T-cell (primary cell): ENCODE data around the gene SEPTIN10. TPM values are rescaled to one million over a fixed set of nuclear protein-coding genes. Genes with fewer than 3 reads are reported as not detected.

Source experiments
- ATAC-seq, 4 experiments: fragments of 200-7000 bp in 3 of 4; fragments of 150-1000 bp in 1 of 4; cut with Tn5 transposase; replicated peaks in 1 of 4; 1 replicate in 3 of 4; 2 replicates in 1 of 4; pipeline ENCODE4 v1.10.0; 2021; ENCODE audit warnings: moderate library complexity in 3 of 4, mild to moderate bottlenecking in 2 of 4, moderate number of reproducible peaks in 1 of 4
- CTCF ChIA-PET, 2 donors: fragments of 300-600 bp; sonication (Branson Sonifier 250); formaldehyde crosslinking; loops; one replicate each; lab custom pipeline; 2022; ENCODE audit warnings: antibody characterized with exemption in 2 of 2; lab: Charles Lee
- POLR2A ChIA-PET, 2 donors: fragments of 300-600 bp; sonication (Branson Sonifier 250); formaldehyde crosslinking; loops; one replicate each; lab custom pipeline; 2022; ENCODE audit warnings: antibody characterized with exemption in 2 of 2; lab: Charles Lee
- DNase-seq, 35 experiments: peaks; one replicate each; pipeline versions ENCODE4 v3.0.0 to v3.0.0-alpha.2; 2013 to 2023
- H3K27ac ChIP-seq: one replicate; pipeline ENCODE4 v1.5.1; 2013; ENCODE audit warnings: low read length
- H3K27me3 ChIP-seq, 2 experiments: replicated peaks in 1 of 2; 1 replicate in 1 of 2; 2 replicates in 1 of 2; pipeline versions ENCODE4 v1.6.1 to v1.7.0; 2013; ENCODE audit warnings: low read length in 1 of 2, mixed read lengths in 1 of 2; ENCODE audit not compliant: control insufficient read depth in 2 of 2, insufficient read depth in 2 of 2; ENCODE audit errors: extremely low read depth in 1 of 2
- H3K36me3 ChIP-seq, 2 donors: 1 replicate in 1 of 2; 2 replicates in 1 of 2; pipeline versions ENCODE4 v1.6.1 to v1.7.0; 2013; ENCODE audit warnings: low read length in 1 of 2; ENCODE audit not compliant: control insufficient read depth in 2 of 2, insufficient read depth in 1 of 2; ENCODE audit errors: extremely low read depth in 1 of 2
- H3K4me1 ChIP-seq, 2 experiments: 1 replicate in 1 of 2; 2 replicates in 1 of 2; pipeline versions ENCODE4 v1.6.1 to v1.7.0; 2013; ENCODE audit warnings: low read length in 2 of 2, mixed read lengths in 1 of 2; ENCODE audit not compliant: insufficient read depth in 2 of 2, control insufficient read depth in 1 of 2; ENCODE audit errors: extremely low read depth in 1 of 2
- H3K4me3 ChIP-seq, 2 donors: 1 replicate in 1 of 2; 2 replicates in 1 of 2; pipeline versions ENCODE4 v1.5.1 to v1.7.0; 2013; ENCODE audit warnings: mild to moderate bottlenecking in 2 of 2, low read length in 1 of 2, moderate library complexity in 1 of 2; ENCODE audit not compliant: control insufficient read depth in 1 of 2; ENCODE audit errors: extremely low read depth in 1 of 2
- H3K9me3 ChIP-seq: 2 replicates; pipeline ENCODE4 v1.7.0; 2013
- H3K27ac Mint-ChIP-seq, 2 donors: one replicate each; pipeline ENCODE4 v1.8.0; 2020 to 2021; ENCODE audit warnings: mild to moderate bottlenecking in 2 of 2, mixed read lengths in 2 of 2
- H3K27me3 Mint-ChIP-seq, 2 donors: one replicate each; pipeline ENCODE4 v1.8.0; 2021 to 2022; ENCODE audit warnings: mixed read lengths in 2 of 2
- H3K36me3 Mint-ChIP-seq: one replicate; pipeline ENCODE4 v1.8.0; 2021; ENCODE audit warnings: mixed read lengths
- H3K4me1 Mint-ChIP-seq, 3 donors: one replicate each; pipeline ENCODE4 v1.8.0; 2020 to 2022; ENCODE audit warnings: mixed read lengths in 3 of 3, mild to moderate bottlenecking in 1 of 3
- H3K4me3 Mint-ChIP-seq, 3 donors: one replicate each; pipeline ENCODE4 v1.8.0; 2020 to 2022; ENCODE audit warnings: mild to moderate bottlenecking in 3 of 3, mixed read lengths in 3 of 3, moderate library complexity in 3 of 3
- H3K9me3 Mint-ChIP-seq, 3 donors: one replicate each; pipeline ENCODE4 v1.8.0; 2020 to 2022; ENCODE audit warnings: mixed read lengths in 3 of 3
- WGBS: methylation state at CpG from one replicate; pipeline ENCODE4 v1.1.5; 2013; ENCODE audit warnings: missing lambda C conversion rate; ENCODE audit not compliant: insufficient coverage; 5-methylcytosine and 5-hydroxymethylcytosine counted together
- total RNA-seq, 35 experiments: library from RNA in 6 of 35; stranded (reverse) in 6 of 35; fragments of 120-200 nt in 1 of 35; gene quantifications; one replicate each; pipeline versions ENCODE4 v1.2.1 to v1.2.4 and lab custom pipeline; 2013 to 2026

Gene SEPTIN10
- total RNA-seq, 5 donors from 2014 or later (not counting 1 experiment from before 2014, with no cell fraction given): 2.2 to 3.7 (median 3.3) TPM

DNA sequence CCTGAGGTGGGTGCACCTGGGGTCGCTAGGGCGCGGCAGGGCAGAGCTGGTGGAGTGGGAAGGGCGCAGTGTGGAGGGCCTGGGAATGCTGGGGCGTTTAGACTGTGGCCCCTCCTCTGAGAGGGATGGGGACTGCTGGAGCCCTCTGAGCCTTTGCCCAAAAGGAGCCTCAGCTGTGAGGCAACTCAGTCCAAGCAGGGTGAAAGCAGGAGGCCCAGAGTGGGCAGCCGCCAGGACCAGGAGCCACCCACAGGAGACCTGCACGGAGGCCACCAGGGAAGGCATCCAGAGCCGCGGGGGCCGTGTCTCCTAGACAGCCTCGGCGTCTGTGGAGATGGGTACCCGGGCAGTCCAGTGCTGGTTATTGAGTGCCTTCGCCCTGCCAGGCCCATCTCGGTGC is 114.9 kb downstream of the SEPTIN10 start:
- ATAC-seq (no peak), DNase-seq (no peak)
- peaks cover 0 to 3% of the 10 kb centered on the region in 2 donors for H3K36me3 ChIP-seq
- Mint-ChIP-seq H3K4me3 (no peak overlapping the region), H3K4me1 (no peaks in the 10 kb centered on the region), H3K27me3 (no peaks in the 10 kb centered on the region), H3K27ac (no peak overlapping the region), H3K9me3 (no peaks in the 10 kb centered on the region), H3K36me3 (no peaks in the 10 kb centered on the region)
- H3K9me3 ChIP-seq: no peaks in the 10 kb centered on the region
- H3K27me3 ChIP-seq: peaks cover 0 to 8% of the 10 kb centered on the region in 2 experiments
- POLR2A ChIA-PET: no interaction called here
- no peak overlapping the region for H3K4me3 ChIP-seq
- WGBS: 86% methylated on average over 12 of the region's 15 CpGs
- CTCF ChIA-PET: no interaction called here
- H3K4me1 ChIP-seq: no peaks in the 10 kb centered on the region
- no peak overlapping the region for H3K27ac ChIP-seq

DNA sequence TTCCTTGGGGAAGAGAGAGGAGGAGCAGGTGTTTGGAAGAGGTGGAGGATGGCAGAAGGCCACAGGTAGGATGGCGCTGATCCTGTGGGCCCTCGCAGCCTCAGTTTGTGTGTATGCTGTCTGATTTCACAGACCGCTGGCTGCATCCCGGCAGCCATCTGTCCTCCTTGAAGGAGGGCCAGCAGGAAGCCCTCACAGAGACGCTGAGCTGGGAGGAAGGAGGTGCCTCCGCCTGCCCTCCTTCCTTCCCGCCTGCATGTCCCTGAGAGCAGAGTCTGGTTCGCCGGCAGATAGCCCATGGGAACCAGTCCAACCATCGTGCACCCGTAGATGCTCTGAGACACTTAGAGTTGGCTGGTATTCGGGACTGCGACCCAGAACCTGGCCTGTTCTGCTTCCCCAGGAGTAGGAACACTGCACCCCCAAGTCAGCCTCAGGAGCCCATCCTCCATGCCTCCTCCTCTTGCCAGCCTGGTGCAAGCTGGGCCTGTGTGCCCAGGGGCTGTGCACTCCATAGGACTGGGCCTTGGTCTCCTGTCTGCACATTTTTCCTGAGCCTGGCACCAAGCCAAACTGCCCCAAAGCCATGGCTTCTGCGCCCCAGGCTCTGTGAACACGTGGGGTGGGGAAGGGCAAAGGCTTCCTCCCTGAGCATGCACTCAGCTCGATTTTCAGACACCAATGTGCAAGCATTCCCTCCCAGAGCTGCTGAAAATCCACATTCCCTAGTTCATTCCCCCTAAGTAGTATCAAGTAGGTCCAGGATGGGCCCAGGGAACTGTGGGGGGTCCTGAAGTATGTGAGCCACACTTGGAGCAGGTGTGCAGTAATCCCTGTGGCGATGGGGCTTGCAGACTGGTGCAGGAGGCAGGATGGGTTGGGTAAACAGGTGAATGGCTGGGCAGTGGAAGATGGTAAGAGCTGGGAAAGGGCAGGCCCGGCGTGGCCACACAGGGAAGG is 115.6 kb downstream of the SEPTIN10 start:
- ATAC-seq: no peak
- no peaks in the 10 kb centered on the region for H3K9me3 Mint-ChIP-seq
- H3K27me3 Mint-ChIP-seq: no peaks in the 10 kb centered on the region
- ChIA-PET CTCF (no interaction called here), POLR2A (no interaction called here)
- H3K4me3 ChIP-seq: no peak overlapping the region
- H3K27me3 ChIP-seq: peaks cover 0 to 8% of the 10 kb centered on the region in 2 experiments
- no peak overlapping the region for H3K27ac Mint-ChIP-seq
- H3K36me3 Mint-ChIP-seq: no peaks in the 10 kb centered on the region
- H3K4me1 Mint-ChIP-seq: no peaks in the 10 kb centered on the region
- H3K36me3 ChIP-seq: no peaks in the 10 kb centered on the region
- H3K27ac ChIP-seq: no peak overlapping the region
- 78% methylated on average over 15 of the region's 19 CpGs for WGBS
- H3K4me3 Mint-ChIP-seq: no peak overlapping the region
- H3K4me1 ChIP-seq: no peaks in the 10 kb centered on the region
- no peaks in the 10 kb centered on the region for H3K9me3 ChIP-seq
- no peak for DNase-seq

DNA sequence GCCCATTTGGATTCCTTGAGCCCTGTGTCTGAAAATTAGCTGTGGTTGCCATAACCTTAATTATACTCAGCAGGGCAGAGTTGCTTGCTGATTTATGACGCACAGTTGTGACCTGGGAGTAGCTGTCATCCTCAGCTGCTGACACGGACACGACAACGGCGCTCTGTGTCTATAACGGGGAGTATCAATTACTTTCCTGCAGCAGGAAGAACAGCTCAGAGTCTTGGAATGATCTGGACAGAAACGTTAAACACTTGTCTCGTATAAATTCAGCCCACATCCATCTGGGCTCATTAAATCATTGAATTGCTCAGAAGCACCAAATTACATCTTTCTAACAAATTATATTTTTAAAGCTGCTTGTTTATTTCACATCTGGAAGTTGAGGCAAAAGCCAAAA is 116.3 kb downstream of the SEPTIN10 start:
- H3K4me1 Mint-ChIP-seq: no peaks in the 10 kb centered on the region
- POLR2A ChIA-PET: no interaction called here
- Histone ChIP-seq H3K9me3 (no peaks in the 10 kb centered on the region), H3K4me3 (no peak overlapping the region), H3K36me3 (peaks cover 0 to 2% of the 10 kb centered on the region in 2 donors), H3K27ac (no peak overlapping the region), H3K27me3 (peaks cover 0 to 8% of the 10 kb centered on the region in 2 experiments), H3K4me1 (no peaks in the 10 kb centered on the region)
- ATAC-seq (no peak), DNase-seq (no peak)
- no peak overlapping the region for H3K4me3 Mint-ChIP-seq
- no peaks in the 10 kb centered on the region for H3K9me3 Mint-ChIP-seq
- H3K27me3 Mint-ChIP-seq: no peaks in the 10 kb centered on the region
- 89% methylated on average over 8 of the region's 8 CpGs for WGBS
- H3K27ac Mint-ChIP-seq: no peak overlapping the region
- no peaks in the 10 kb centered on the region for H3K36me3 Mint-ChIP-seq
- CTCF ChIA-PET: no interaction called here

DNA sequence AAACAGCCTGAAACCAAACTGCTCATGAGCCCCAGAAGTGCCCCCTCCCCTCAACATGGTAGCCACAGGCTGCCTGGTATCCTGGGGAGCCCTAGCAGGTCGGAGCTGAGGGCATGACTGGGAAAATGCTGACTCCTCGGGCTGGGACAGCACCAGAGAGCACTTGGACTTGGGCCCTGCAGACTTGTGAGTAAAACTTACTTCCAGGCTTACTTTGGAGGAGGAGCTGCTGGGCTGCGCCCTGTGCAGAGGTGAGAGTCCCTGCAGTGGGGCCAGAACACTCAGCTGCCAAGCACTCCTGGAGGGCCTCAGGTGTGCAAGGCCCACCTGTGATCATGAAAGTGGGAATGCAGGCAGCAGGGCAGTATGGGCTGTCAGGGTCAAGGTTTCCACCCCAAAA is 119.4 kb downstream of the SEPTIN10 start:
- Histone ChIP-seq H3K4me3 (no peak overlapping the region), H3K36me3 (peaks cover 0 to 9% of the 10 kb centered on the region in 2 donors), H3K27ac (no peak overlapping the region), H3K27me3 (peaks cover 0 to 6% of the 10 kb centered on the region in 2 experiments), H3K4me1 (no peaks in the 10 kb centered on the region), H3K9me3 (no peaks in the 10 kb centered on the region)
- Mint-ChIP-seq H3K36me3 (no peaks in the 10 kb centered on the region), H3K27me3 (no peaks in the 10 kb centered on the region), H3K4me3 (no peak overlapping the region), H3K9me3 (no peaks in the 10 kb centered on the region), H3K27ac (no peak overlapping the region), H3K4me1 (no peaks in the 10 kb centered on the region)
- DNase-seq (no peak), ATAC-seq (no peak)
- WGBS: 71% methylated on average over 3 of the region's 3 CpGs
- ChIA-PET CTCF (no interaction called here), POLR2A (no interaction called here)

- DNase-seq (no peak), ATAC-seq (no peak)
- Histone ChIP-seq H3K27me3 (peaks cover 0 to 6% of the 10 kb centered on the region in 2 experiments), H3K36me3 (peaks cover 0 to 9% of the 10 kb centered on the region in 2 donors), H3K27ac (no peak overlapping the region), H3K9me3 (no peaks in the 10 kb centered on the region), H3K4me1 (no peaks in the 10 kb centered on the region), H3K4me3 (no peak overlapping the region)
- CTCF ChIA-PET: no interaction called here
- Mint-ChIP-seq H3K9me3 (no peaks in the 10 kb centered on the region), H3K27me3 (no peaks in the 10 kb centered on the region), H3K27ac (no peak overlapping the region), H3K4me3 (no peak overlapping the region), H3K4me1 (no peaks in the 10 kb centered on the region), H3K36me3 (no peaks in the 10 kb centered on the region)
- WGBS: 53% methylated on average over 4 of the region's 4 CpGs
- POLR2A ChIA-PET: no interaction called here
These were observed 120.4 kb downstream of the SEPTIN10 start for GRCh38 chr2:109493176-109493935.
